Stimulated activated CD8-positive, alpha-beta memory T cell treated with anti-CD3 and anti-CD28 coated beads, Interleukin-7, amount 100 ng/mL, for 48 hours (primary cell): ENCODE measurements around the gene CHCHD3.
"Not testable (repeated sequence)": the region's sequence is repeated elsewhere in the genome, so short reads cannot be mapped to it uniquely, and the experiment has no call there.

Experiments
- DNase-seq, 2 donors: peaks; one replicate each; pipeline ENCODE4 v3.0.0-alpha.2; 2020; ENCODE audit warnings: low read depth in 1 of 2; ENCODE audit errors: extremely low read depth in 1 of 2

CHCHD3 gene

DNA sequence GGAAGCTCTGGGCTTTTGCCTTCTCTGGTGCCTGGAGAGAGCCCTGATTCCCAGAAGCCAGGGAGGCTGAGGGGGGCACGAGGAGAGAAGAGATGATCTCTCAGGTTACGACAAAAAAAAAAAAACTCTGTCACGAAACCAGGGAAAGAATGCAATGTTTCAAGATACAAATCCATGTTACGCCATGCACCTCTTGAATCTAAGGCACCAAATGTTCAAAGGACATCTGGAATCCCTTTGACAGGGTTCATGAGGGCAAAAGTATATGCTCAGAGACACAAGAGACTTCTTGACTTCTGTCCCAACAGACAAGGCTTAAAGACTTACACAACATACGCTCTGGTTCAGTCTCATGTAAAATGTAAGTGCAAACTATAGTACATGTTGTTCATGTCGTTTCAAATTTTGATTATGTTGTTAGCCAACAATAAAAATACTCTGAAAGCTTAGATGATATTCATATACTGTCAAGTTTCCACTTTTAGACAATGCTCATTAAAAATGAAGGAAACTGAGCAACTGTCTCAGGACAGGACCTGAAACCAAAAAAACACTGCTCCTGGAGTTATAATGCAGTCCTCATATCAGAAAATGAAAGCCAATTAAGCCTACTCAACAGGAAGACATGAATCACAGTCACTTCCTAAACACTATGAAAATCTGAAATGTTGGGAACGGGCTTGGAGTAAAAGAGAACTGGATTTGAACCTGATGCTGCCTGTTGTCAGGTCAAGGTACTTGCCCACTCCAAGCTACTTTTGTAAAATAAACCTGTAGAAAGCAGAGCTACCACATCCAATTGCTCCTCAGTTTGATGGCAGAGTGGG, 72.3 kb downstream of the CHCHD3 start:
- no peak for DNase-seq

DNA sequence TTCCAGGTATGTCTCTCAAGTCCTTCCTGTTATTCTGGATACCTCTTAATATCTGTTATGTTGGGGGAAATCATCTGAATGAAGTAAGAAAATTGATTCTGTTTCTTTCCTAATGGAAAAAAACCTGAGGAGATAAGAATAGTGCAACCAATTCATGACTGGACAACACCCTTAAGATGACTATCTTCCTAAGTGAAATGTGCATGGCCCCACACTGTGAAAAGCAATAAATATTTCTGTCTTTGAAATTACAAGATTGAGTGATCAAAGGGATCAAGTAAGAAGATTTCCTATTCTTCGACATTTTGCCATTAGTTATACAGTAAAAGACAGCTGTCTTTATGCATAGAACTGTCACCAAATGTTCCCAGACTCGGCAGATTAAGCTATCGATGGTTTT, 73.9 kb downstream of the CHCHD3 start:
- no peak for DNase-seq

DNA sequence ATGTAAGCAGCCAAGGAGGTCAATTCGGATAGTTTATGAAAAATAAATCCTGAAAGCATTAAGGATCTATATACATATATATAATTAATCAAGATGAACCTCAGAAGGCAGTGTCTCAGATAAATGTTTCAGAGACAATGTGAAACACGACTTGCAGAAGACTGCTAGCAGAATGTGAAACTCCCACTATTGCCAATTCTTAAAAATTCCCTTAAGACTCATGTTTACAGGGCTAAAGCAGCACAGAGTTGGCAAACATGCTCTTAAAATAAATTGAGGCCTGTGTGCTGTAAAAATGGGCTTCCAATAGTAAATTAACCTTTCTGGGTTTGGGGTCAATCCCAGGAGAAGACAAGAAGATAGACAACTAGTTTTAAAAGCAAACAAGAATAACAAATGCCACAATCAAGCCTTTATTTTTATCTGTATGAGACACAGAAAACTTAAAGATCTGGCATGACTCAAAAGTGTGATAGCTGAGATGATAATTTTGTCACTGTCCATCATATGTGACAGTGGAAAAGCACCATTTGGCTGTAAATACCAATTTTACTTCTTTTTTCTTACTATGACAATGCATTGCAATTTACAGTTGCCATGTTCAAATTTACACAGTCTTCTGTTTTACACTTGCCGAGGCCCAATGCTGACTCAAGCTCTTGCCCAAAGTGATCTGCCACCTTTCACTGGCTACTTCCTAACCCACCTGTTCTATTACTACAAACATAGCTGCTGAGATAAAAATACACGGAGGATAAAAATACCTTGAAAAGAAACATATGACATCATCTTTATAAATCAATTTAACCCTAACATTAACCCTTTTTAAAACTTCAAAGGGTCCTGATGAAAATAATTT, 78.6 kb downstream of the CHCHD3 start:
- DNase-seq: no peak

DNA sequence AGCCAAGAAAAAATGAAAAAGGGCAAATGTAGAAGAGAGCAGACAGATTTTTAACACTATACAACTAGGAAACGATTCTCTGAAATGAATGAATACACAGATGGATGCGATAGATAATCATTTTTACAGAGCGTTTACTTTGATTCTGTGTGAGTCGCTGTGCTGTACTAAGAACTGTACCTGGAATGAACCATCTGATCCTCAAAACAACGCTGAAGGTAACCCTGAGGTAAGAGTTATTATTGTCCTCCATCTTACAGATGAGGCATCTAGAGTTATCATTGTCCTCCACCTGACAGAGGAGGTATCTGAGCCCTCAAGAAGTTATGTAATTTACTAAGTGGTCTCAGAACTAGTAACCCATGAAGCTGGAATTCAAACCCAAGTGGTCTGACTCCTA, 80.2 kb downstream of the CHCHD3 start:
- DNase-seq: no peak

DNA sequence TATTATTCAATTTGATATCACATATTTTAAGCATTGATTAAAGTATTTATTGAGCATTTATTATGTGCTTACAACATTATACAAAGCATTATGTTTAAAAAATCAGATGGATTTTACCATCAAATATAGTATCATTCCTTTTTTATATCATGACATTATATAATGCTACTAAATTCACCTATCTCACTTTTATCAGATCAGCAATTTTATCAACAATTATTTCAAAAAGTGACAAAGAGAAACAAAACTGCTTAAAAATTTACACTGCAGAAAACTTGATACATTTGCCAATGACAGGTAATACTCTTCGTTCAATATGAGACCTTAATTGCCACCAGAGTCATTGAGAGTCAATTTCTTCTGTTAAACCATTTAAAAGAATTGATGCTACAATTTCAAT, 82.0 kb downstream of the CHCHD3 start:
- DNase-seq: no peak

DNA sequence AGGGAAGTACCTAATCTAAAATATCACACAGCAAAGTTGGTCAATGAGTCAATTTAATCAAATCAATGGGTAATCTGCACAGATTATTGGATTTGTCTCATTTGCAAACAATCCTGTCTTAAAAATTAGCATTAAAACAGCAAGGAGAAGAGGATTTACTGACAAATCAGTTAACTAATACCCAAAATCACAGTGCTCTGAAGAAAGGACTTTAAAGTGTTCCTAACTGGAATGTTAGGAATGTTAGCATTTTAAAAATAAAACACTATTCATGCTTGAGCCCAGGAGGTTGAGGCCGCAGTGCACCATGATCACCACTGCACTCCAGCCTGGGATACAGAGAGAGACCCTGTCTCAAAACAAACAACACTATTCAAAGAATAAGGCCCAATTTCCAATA, 83.1 kb downstream of the CHCHD3 start:
- no peak for DNase-seq

DNA sequence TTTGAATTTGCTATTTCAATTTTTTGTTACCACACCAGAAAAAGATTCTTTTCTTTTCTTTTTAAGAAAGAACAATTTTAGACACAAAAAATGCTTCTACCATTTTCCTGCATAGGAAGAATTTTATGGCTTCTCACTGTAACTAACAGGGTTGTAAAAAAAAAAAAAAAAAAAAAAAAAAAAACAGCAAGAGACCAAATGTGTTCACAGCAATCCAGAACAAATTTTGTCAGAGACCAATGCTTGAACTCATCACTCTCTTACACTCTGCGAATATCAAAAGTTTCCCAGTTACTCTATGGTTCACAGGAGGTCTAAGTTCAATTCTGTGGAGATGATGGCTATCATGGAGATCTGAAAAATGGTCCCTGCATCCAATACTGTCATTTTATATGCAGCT, 84.4 kb downstream of the CHCHD3 start:
- no peak for DNase-seq

DNA sequence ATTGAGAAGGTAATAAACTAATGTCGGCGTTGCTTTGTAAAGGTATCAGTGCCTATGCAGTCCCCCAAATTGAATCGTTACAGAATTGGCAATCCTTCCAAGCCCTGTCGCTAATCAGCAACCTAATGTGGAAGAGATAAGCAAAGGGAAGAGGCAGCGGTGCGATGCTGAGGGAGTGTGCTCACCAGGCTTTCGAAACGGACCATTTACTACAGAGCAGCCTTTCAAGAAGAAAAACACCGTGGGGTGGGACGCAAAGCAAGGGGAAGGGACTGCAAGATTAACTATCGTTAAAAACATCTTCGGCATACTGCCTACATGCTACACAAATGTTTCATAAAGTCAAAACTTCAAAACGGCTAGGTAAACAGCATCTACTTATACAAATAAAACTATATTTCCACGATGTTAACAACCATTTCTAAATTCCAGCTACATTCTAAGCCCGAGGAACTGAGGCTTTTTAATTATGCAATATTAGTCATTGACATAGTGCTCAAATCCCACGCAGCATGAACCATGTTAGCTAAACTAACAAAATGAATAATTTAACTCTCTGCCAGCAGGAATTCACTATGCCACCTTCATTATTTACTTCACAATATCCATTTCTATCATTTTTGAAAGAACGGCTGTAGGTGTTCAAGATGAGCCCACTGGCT, 85.2 kb downstream of the CHCHD3 start:
- DNase-seq: no peak

DNA sequence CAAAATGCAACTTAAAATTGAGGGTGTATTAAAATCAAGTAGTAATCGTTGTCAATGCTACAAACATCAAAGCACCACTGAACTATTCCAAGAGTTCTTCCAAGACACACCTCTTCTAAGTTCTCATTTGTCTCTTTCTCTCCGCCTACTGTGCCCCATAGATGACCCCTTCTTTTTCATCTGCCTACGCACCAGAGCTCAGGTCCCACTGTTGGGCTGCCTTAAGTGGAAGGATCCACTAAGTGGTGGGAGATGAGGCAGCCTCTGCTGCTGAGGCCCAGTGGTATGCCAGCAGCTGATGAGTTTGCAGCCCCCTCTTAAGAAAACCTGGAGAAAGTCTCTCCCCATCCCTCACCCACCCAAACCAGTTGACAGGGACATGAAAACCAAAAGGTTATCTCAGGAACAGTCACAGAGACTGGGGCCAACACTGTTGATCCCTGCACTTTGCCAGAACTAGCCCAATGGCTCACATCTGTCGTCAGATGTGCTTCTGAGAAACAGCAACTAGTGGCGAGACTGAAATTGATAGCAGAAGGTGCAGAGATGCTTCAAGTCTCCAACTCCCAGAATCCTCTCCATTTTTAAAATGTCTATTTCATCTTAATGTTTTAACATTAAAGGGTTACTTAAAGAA, 88.4 kb downstream of the CHCHD3 start:
- no peak for DNase-seq

DNA sequence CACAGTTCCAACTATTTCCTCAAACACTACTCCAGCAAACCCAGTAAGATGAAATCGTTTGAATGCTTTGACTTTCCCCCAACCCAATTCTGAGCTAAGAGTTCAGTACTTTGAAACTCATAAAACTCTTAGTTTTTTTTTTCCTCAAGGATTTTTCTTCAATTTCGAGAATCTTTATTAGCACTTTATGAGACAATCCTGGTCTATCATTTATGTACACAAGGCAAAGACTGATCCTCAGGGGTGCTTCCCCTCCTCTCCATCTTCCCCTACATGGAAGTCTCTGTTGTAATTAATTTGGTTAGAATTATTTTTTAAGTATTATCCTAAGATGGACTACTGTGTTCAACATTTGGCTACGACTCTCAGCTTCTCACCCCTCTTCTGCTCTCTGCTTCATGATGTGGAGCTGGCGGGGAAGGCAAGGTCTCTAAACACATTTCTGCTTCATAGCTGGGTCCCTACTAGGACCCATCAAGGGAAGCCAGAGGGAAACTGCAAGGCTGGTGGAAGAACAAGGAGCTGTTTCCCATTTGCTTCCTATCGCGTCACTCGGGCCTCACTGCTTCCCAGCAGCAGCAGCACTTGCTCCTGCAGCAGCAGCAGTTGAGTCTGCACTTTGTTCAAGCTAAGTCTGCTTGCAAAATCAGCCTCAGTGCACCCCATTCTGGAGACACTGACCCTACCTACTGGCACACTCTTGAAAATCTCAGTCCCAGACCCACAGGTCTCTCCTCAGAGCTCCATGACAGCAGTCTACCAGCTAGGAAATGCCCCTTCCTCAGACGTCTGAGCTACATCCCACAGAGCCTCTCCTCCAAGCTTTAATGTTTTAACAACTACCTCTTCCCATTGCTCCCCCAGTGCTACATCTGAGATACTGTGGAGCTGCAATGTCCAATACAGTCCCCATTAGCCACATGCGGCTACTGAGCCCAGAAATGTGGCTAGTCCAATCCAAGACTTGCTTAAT, 90.0 kb downstream of the CHCHD3 start:
- DNase-seq: no peak

DNA sequence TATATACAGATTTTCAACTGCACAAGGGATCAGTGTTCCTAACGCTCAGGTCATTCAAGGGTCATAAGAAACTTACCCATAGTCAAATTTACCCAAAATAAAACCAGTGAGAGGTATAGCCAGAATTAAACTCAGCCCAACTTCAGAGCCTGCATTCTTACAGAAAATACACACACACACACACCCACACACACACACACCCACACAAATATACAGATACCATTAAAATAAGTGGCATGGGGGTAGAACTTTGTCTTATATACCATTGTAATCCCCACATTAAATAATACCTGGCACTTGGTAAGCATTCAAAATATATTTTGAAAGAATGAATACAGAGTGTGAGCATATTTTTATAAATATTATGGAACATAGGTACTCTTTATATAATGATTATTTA, 93.8 kb downstream of the CHCHD3 start:
- DNase-seq: no peak

DNA sequence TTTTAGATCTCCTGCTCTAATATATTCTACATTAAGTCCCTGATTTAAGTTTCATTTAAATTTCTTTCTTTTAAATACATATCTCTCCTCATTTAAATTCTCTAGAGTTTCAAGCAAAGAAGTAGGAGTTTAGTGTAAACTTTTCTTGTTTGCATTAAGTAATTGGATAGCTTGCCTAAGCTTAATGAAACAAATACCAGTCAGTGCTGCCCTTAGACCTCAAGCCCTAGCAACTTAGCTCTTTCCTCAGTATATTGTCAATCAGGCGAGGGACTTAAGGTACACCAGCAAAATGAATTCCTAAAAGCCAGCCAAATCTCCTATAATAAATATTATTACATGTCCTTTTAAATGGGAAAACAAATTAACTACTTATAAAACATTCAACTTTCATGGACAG, 101.5 kb downstream of the CHCHD3 start:
- no peak for DNase-seq

DNA sequence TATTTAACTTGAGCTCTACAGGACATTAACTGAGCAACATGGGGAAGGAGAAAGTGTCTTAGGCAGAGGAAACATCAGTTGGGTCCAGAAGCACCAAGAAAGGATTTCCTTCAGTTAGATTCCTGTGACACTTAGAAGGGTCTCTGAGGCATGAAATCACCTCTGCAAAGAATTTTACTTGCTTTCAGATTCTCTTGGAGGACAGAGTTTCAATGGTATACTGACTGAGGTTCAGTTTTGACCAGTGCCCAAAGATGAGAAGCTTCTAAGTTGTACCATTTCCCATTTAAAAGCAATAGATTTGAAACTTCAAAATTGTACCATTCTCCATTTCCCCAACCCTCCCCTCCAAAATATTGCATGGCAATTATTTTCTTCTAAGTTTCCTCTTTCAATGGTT, 102.4 kb downstream of the CHCHD3 start:
- DNase-seq: no peak

DNA sequence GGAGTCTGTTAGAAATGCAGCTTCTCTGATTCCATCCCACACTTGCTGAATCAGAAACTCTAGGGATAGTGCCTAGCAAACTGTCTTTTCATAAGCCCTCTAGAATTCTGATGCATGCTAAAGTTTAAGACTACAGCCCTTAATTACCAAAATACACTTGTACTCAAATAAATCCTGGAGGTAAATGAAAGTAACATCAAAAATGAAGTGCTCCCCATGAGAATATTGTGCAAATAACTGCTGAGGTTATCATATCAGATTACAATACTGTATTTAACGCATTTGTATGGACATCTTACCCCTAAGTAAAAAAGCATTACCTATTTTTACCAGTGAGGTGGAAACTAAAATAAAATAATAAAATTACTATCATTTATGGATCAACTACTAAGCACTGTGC, 104.7 kb downstream of the CHCHD3 start:
- DNase-seq: no peak

DNA sequence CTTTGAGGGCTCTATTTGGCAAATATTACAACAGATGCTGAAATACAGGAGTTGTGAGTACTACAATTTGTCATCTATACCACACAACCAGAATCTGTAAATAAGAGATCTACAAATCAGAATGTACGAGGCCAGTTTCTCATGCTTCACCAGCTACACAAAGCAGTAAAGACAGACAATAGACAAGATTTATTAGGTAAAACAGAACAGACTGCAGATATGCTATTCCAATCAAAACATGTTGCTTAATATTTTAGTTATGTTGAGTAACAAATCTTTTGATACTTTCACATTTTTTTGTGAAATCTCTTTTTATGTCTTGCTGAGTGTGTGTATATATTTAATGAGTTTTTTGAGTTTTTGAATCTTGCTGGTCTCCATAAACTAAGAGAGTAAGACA, 109.1 kb downstream of the CHCHD3 start:
- no peak for DNase-seq

DNA sequence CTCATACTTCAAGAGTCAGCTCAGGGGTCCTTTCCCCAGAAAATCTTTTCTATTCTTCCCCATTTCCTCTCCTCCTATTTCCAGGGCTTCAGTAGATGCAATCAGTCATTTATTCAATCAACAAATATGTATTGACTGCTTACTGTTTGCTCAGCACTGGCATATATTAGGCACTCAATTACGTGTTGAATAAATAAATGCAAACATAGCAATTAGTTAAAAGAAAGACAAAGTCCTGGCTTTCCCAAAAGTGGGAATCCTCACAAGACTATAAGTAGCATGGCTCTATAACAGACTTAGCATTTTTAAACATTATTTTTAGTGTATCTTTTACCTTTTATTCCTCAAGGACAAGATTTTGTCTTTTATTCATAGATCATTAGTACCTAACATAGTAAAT, 111.6 kb downstream of the CHCHD3 start:
- no peak for DNase-seq

DNA sequence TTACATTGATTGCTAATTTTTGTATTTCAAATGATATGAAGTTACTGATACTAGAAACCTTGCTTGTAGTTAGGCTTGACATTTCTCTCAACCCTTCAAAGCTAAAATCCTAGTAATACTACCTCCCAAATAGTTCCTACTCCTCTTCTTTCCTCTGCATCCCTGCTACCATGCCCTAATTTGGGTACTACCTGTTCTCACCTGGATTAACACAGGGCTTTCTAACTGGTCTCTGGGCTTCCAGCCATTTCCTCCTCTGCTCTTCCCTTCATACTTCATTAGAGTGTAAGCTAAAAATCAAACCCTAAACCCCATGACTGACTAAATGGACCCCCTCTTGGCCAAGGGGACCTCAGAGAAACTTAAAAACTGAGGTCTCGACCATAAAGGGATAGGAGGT, 112.4 kb downstream of the CHCHD3 start:
- no peak for DNase-seq

DNA sequence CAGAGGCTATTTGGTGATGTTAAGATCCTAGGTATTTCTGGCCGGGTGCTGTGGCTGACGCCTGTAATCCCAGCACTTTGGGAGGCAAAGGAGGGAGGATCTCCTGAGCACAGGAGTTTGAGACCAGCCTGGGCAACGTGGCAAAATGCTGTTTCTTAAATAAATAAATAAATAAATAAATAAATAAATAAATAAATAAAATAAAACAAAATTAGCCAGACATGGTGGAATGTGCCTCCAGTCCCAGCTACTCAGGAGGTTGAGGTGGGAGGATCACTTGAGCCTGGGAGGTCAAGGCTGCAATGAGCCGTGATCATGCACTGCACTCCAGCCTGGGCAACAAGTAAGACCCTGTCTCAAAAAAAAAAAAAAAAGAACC, 114.4 kb downstream of the CHCHD3 start:
- not testable (repeated sequence) for DNase-seq

DNA sequence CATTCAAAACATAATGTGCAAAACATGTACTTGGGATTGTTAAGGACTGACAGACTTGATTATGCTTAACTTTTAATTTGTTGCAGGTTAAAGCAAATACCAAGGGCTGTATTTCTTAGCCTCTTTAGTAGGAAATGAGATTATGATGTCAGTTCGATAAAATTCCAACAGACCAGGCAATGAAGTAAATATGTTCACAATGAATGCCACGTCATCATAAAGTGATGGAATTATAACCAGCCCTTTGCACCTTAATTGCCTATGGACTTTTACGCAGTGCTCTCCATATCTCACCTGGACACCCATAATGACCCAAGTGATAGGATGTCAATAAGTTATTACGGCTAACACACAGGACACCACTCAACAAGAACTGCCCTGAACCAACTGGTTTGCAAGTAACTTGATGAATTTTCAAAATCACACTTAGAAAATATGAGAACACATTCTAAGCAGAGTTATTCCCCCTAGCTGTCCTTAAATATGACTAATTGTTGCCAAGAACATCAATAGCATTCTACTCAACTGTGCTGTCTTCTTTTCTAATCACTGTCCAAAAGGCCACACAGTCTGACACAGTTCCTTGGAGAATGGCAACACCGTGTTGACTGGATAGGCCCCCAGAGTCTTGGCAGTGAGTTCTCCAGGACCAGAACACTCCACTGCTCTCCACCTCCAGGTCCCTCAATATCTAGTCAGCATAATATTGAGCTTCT, 115.0 kb downstream of the CHCHD3 start:
- no peak for DNase-seq
